Neural progenitor cell (in vitro differentiated cells): ENCODE data around the gene CDCA5. TPM values are rescaled to one million over a fixed set of nuclear protein-coding genes. Genes with fewer than 3 reads are reported as not detected.

ENCODE experiments used
- DNase-seq: peaks from one replicate; pipeline ENCODE4 v3.0.0-alpha.2; 2016; ENCODE audit warnings: low spot score
- H2AFZ ChIP-seq: fragments of 200-600 bp; sonication (generic); replicated peaks from 2 replicates; pipeline ENCODE4 v1.6.1; 2016; ENCODE audit warnings: antibody characterized with exemption
- H3F3A ChIP-seq: fragments of 200-600 bp; sonication (generic); 2 replicates; pipeline ENCODE4 v1.6.1; 2016; ENCODE audit warnings: antibody characterized with exemption, low read depth
- H3K27ac ChIP-seq: fragments of 200-600 bp; sonication (generic); 2 replicates; pipeline ENCODE4 v1.5.1; 2016; ENCODE audit warnings: mild to moderate bottlenecking
- H3K27me3 ChIP-seq: fragments of 200-600 bp; sonication (generic); 2 replicates; pipeline ENCODE4 v1.6.1; 2016; ENCODE audit warnings: mild to moderate bottlenecking, moderate library complexity
- H3K36me3 ChIP-seq: fragments of 200-600 bp; sonication (generic); 2 replicates; pipeline ENCODE4 v1.5.1; 2016
- H3K4me1 ChIP-seq: fragments of 200-600 bp; sonication (generic); 2 replicates; pipeline ENCODE4 v1.6.1; 2016; ENCODE audit warnings: mixed run types
- H3K4me2 ChIP-seq: fragments of 200-600 bp; sonication (generic); 2 replicates; pipeline ENCODE4 v1.6.1; 2016
- H3K4me3 ChIP-seq: fragments of 200-600 bp; sonication (generic); 2 replicates; pipeline ENCODE4 v1.5.1; 2016
- H3K79me2 ChIP-seq: fragments of 200-600 bp; sonication (generic); 2 replicates; pipeline ENCODE4 v1.6.1; 2016; ENCODE audit warnings: low read depth
- H3K9ac ChIP-seq: fragments of 200-600 bp; sonication (generic); 2 replicates; pipeline ENCODE4 v1.6.1; 2016
- H3K9me3 ChIP-seq: fragments of 200-600 bp; sonication (generic); 2 replicates; pipeline ENCODE4 v1.5.1; 2016; ENCODE audit warnings: low read depth
- H4K20me1 ChIP-seq: fragments of 200-600 bp; sonication (generic); 2 replicates; pipeline ENCODE4 v1.6.1; 2016; ENCODE audit warnings: low read depth
- H3K27ac Mint-ChIP-seq: 3 replicates; pipeline ENCODE4 v1.8.0; 2021; ENCODE audit warnings: mixed read lengths
- H3K27me3 Mint-ChIP-seq: 2 replicates; pipeline ENCODE4 v1.8.0; 2022; ENCODE audit warnings: low read depth, mild to moderate bottlenecking, inconsistent platforms, moderate library complexity, mixed read lengths; ENCODE audit not compliant: insufficient read depth
- H3K36me3 Mint-ChIP-seq: 3 replicates; pipeline ENCODE4 v1.8.0; 2021; ENCODE audit warnings: mixed read lengths
- H3K4me1 Mint-ChIP-seq: 3 replicates; pipeline ENCODE4 v1.8.0; 2021; ENCODE audit warnings: mixed read lengths
- H3K4me3 Mint-ChIP-seq: 3 replicates; pipeline ENCODE4 v1.8.0; 2021; ENCODE audit warnings: mild to moderate bottlenecking, moderate library complexity, mixed read lengths
- H3K9me3 Mint-ChIP-seq: 3 replicates; pipeline ENCODE4 v1.8.0; 2020; ENCODE audit warnings: mixed read lengths
- EZH2 ChIP-seq: fragments of 200-600 bp; sonication (generic); IDR thresholded peaks from 2 replicates; pipeline ENCODE4 v1.6.1; 2017; ENCODE audit warnings: antibody characterized with exemption, mild to moderate bottlenecking, moderate library complexity
- EZH2phosphoT487 ChIP-seq: fragments of 200-600 bp; sonication (generic); IDR thresholded peaks from 2 replicates; pipeline ENCODE4 v1.6.1; 2017; ENCODE audit warnings: antibody characterized with exemption
- total RNA-seq: library from RNA; depleted of rRNA; stranded (reverse); fragments of >200 nt; gene quantifications from 2 replicates; pipeline ENCODE4 v1.2.3, GENCODE V29; 2015; ENCODE audit warnings: low replicate concordance
- TF ChIP-seq, protein P1 (sequence below): fragments of 200-600 bp; sonication (generic); IDR thresholded peaks from 2 replicates; pipeline ENCODE4 v1.5.1; 2017; ENCODE audit warnings: antibody characterized with exemption, mild to moderate bottlenecking

Gene CDCA5
- total RNA-seq, 1 donor from 2014 or later: 46.7 TPM

DNA sequence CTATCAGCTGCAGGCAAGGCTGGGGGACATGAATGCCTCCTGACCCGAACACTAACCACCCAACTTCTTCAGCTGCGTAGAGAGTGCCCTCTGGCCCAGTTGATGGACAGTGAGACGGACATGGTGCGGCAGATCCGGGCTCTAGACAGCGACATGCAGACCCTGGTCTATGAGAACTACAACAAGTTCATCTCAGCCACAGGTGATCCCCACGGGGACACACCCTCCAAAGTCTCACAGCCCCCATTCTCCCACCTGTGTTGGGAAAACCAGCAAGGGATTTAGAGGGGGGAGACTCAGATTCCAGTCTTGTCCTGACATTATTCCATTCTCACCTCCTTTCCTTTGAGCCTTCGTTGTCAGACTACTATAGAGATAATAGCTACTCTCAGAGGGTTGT, 13.1 kb upstream of the CDCA5 start:
- no peaks in the 10 kb centered on the region for H3K9me3 Mint-ChIP-seq
- peaks cover 7% of the 10 kb centered on the region for H3K4me1 Mint-ChIP-seq
- H3F3A ChIP-seq: peaks cover 15% of the 10 kb centered on the region
- H3K9me3 ChIP-seq: no peaks in the 10 kb centered on the region
- H3K27me3 Mint-ChIP-seq: no peaks in the 10 kb centered on the region
- peaks cover 13% of the 10 kb centered on the region for H4K20me1 ChIP-seq
- peaks cover 14% of the 10 kb centered on the region for H3K79me2 ChIP-seq
- H3K4me2 ChIP-seq: peak overlapping the region; percentile 74
- no peak for TF ChIP-seq EZH2
- TF ChIP-seq, protein P1, sequence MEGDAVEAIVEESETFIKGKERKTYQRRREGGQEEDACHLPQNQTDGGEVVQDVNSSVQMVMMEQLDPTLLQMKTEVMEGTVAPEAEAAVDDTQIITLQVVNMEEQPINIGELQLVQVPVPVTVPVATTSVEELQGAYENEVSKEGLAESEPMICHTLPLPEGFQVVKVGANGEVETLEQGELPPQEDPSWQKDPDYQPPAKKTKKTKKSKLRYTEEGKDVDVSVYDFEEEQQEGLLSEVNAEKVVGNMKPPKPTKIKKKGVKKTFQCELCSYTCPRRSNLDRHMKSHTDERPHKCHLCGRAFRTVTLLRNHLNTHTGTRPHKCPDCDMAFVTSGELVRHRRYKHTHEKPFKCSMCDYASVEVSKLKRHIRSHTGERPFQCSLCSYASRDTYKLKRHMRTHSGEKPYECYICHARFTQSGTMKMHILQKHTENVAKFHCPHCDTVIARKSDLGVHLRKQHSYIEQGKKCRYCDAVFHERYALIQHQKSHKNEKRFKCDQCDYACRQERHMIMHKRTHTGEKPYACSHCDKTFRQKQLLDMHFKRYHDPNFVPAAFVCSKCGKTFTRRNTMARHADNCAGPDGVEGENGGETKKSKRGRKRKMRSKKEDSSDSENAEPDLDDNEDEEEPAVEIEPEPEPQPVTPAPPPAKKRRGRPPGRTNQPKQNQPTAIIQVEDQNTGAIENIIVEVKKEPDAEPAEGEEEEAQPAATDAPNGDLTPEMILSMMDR: no peak
- TF ChIP-seq EZH2phosphoT487: no peak
- peak overlapping the region; percentile 92 for H3K4me3 ChIP-seq
- no peak overlapping the region for H2AFZ ChIP-seq
- H3K27ac Mint-ChIP-seq: no peak overlapping the region
- H3K36me3 Mint-ChIP-seq: peaks cover 4% of the 10 kb centered on the region
- H3K4me3 Mint-ChIP-seq: peak overlapping the region; percentile 95
- H3K4me1 ChIP-seq: peaks cover 7% of the 10 kb centered on the region
- H3K9ac ChIP-seq: no peak overlapping the region
- no peaks in the 10 kb centered on the region for H3K27me3 ChIP-seq
- peak overlapping the region; percentile 16 for H3K27ac ChIP-seq
- H3K36me3 ChIP-seq: no peaks in the 10 kb centered on the region
- no peak for DNase-seq

DNA sequence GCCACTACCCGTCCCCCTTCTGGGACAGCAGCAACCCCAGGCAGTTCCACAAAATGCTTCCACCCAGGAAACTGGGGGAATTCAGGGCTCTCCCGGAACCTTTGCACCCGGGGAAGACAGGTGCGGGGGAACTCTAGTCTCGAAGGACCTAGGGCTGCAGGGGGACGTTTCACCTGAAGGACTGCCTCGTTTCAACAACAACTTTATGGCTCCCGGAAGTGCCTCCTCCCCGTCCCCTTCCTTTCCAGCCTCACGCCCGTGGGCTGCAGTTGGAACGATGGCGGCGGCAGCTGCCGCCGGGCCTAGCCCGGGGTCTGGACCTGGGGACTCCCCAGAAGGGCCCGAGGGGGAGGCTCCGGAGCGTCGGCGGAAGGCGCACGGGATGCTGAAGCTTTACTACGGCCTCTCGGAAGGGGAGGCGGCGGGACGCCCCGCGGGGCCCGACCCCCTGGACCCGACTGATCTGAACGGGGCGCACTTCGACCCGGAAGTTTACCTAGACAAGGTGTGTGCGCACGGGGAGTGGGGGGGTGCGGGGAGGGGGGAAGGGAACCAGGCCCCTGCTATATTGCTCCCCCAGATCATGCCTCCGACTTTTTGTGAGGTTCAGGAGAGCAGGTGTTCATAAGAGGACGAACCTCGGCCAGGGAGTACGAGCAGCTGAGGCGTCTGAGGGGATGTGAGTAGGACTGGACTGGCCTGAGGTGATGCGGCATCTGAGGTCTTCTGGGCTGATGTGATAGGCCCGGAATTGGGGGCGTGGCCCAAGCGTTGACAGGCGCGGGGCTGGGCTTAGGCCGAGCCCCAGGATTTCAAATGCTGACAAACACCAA, 12.3 kb upstream of the CDCA5 start, which contains the start of gene VPS51:
VPS51 (plus strand) TSS at position 241 of the 833 bp plus-strand sequence; CDS start at position 278, 37 bp downstream.
- Histone ChIP-seq H3K4me3 (peak within 1 kb of the TSS; percentile 92), H3K36me3 (no peaks in the 10 kb centered on the region), H2AFZ (peak within 1 kb of the TSS; percentile 99), H3K9ac (peak within 1 kb of the TSS; percentile 75), H3K4me1 (peaks cover 7% of the 10 kb centered on the region), H3K4me2 (peak within 1 kb of the TSS; percentile 74), H3K79me2 (peaks cover 14% of the 10 kb centered on the region), H4K20me1 (peaks cover 13% of the 10 kb centered on the region), H3F3A (peaks cover 13% of the 10 kb centered on the region), H3K9me3 (no peaks in the 10 kb centered on the region), H3K27ac (peak within 1 kb of the TSS; percentile 53), H3K27me3 (no peaks in the 10 kb centered on the region)
- H3K27ac Mint-ChIP-seq: peak within 1 kb of the TSS; percentile 100
- no peaks in the 10 kb centered on the region for H3K9me3 Mint-ChIP-seq
- peak within 1 kb of the TSS; percentile 95 for H3K4me3 Mint-ChIP-seq
- TF ChIP-seq, protein P1: no peak
- TF ChIP-seq EZH2 (no peak), EZH2phosphoT487 (no peak)
- H3K27me3 Mint-ChIP-seq: no peaks in the 10 kb centered on the region
- H3K4me1 Mint-ChIP-seq: peaks cover 7% of the 10 kb centered on the region
- H3K36me3 Mint-ChIP-seq: peaks cover 4% of the 10 kb centered on the region
- peak; percentile 96 for DNase-seq

DNA sequence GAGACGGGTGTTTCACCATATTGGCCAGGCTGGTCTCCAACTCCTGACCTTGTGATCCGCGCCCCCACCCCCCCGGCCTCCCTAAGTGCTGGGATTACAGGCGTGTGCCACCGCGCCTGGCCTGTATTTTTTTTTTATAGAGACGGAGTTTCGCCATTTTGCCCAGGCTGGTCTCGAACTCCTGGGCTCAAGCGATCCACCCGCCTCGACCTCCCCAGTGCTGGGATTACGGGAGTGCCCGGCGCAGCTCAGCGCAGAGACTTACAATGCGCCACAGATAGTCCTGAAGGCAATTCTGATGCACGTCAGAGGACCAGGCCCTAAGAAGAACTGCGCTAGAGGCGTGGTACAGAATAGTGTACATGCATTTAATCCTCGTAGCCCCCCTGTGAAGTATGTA, 11.6 kb upstream of the CDCA5 start:
- H3K9ac ChIP-seq: no peak overlapping the region
- peaks cover 7% of the 10 kb centered on the region for H3K4me1 ChIP-seq
- Mint-ChIP-seq H3K27ac (peak overlapping the region; percentile 100), H3K4me3 (peak overlapping the region; percentile 95), H3K27me3 (no peaks in the 10 kb centered on the region), H3K9me3 (no peaks in the 10 kb centered on the region), H3K4me1 (peaks cover 7% of the 10 kb centered on the region), H3K36me3 (peaks cover 4% of the 10 kb centered on the region)
- peaks cover 7% of the 10 kb centered on the region for H3F3A ChIP-seq
- H3K9me3 ChIP-seq: no peaks in the 10 kb centered on the region
- TF ChIP-seq, protein P1: no peak
- no peak for TF ChIP-seq EZH2
- no peak for TF ChIP-seq EZH2phosphoT487
- no peak overlapping the region for H3K27ac ChIP-seq
- peaks cover 13% of the 10 kb centered on the region for H4K20me1 ChIP-seq
- H3K36me3 ChIP-seq: no peaks in the 10 kb centered on the region
- no peak for DNase-seq
- H3K4me2 ChIP-seq: no peak overlapping the region
- H3K27me3 ChIP-seq: no peaks in the 10 kb centered on the region
- H2AFZ ChIP-seq: peak overlapping the region; percentile 99
- H3K79me2 ChIP-seq: peaks cover 14% of the 10 kb centered on the region
- H3K4me3 ChIP-seq: peak overlapping the region; percentile 92
